ENCODE results near the gene CMTM1. TPM values are rescaled to one million over a fixed set of nuclear protein-coding genes. Genes with fewer than 3 reads are reported as not detected.
"Not testable (repeated sequence)": the region's sequence is repeated elsewhere in the genome, so short reads cannot be mapped to it uniquely, and the experiment has no call there.

CMTM1 gene
- total RNA-seq, 1 donor from 2014 or later, result 6.2 TPM

DNA sequence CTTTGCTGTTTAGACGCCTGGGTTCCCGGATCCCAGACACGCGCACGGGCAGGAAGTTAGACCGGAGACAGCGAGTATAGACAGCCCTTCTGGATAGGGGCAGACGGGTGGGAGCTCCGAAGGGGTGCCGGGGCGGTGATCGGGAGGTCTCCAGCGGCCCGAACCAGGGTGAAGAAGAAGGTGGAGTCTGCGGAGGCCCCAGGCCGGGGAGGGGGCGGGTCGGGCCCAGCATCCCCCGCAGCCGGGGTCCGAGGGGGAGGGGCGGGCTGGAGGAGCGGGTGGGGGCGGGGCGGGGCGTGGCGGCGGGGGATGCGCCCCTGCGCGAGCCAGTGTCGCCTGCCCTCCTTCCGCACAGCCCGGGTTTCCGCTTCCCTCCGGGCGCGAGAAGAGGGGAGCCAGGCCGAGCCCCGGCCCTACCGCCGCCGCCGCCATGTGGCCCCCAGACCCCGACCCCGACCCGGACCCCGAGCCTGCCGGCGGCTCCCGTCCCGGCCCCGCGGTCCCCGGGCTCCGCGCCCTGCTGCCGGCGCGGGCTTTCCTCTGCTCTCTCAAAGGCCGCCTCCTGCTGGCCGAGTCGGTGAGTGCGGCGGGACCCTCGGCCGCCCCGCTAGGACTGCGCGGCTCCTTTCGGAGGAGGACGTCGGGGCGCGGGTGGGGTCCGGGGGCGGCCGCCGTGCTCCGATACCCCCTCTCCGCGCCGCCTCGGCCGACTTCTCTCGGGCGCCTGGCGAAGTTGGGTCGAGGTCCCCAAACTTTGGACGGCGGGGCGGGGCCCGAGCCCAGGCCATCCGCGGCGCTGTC is 38.3 kb downstream of the CMTM1 start, which contains the start of gene CMTM3:
CMTM3 (plus strand) TSS at position 329 of the 801 bp plus-strand sequence; CDS start at position 431, 102 bp downstream.
- peak; percentile 86 for DNase-seq (ENCODE audit: low spot score)
- peak; percentile 58 for ATAC-seq
- intact Hi-C loops (cut with DNase I), result loop anchor here (5.0 kb wide), 1 partner anchor 197 kb away; no protein-coding TSS in a partner anchor

DNA sequence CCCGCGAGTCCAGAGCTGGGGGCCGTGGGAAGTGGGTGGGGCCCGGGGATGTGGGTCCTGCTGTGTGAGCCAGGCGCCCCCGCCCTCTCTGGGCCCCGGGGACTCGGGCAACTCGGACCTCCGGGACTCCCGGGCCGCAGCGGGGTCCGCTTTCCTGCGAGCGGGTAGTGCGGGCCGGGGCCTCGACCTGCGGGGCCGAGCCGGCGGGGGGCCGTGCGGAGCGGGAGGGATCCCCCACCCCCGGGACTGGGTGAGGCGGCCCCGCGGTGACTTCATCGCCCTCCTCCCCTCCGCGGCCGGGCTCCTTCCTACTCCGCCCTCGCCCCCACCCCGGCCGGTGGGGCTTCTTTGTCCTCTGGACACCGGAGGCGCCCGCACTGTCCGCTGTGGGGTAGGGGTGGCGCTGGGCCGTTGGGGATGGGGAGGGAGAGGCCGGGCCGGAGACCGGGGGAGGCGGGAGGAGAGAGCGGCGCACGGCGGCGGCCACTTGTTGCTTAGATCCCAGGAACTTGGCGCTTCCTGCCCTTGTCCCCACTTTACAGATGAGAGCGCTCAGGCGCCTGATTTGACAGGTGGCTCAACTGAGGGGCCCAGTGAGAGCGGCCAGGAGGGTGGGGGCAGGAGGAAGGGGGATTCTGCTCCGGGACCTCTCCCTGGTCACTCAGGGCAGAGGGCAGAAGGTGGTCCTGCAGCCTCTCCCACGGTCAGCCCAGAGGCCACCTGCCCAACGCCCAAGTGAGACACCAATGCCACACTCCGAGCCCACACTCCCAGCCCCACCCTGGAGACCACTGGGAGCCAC is 39.1 kb downstream of the CMTM1 start:
- intact Hi-C loops (cut with DNase I), result no loop called here
- ATAC-seq (peak; percentile 49), DNase-seq (ENCODE audit: low spot score) (peak; percentile 75)

DNA sequence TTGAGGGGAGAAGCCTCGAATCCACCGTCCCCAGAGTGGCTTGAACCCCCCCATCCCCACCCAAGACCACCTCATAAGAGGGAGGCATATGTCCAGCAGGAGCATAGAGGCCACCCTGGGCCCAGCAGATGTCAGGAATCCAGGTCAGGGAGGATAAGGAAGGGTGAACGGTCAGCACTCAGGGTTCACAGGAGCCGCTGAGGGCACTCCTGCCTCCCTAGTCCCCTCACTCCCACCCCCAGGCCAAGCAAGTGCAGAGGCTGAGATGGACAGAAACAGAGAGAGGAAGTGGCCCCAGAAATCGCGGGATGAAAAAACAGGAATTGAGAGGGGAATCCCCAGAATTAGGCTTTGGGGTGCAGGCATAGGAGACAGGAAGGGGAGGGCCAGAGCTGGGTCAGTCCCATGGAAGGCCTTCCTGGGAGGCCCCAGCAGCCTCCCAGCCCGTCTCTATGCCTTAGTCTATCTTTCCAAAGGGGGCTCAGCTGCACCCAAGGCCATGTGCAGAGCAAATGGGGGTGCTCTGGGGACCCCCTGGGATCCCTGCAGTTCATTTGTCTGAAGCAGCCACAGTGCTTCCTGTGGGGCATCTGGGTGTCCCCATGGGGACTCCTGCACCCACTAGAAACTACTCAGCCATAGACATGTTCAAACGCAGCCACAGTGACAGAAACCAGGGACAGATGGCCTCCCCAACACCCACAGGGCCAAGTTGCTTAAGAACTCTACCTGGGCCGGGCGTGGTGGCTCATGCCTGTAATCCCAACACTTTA is 39.9 kb downstream of the CMTM1 start:
- ATAC-seq, result peak; percentile 1
- intact Hi-C loops (cut with DNase I), result no loop called here

DNA sequence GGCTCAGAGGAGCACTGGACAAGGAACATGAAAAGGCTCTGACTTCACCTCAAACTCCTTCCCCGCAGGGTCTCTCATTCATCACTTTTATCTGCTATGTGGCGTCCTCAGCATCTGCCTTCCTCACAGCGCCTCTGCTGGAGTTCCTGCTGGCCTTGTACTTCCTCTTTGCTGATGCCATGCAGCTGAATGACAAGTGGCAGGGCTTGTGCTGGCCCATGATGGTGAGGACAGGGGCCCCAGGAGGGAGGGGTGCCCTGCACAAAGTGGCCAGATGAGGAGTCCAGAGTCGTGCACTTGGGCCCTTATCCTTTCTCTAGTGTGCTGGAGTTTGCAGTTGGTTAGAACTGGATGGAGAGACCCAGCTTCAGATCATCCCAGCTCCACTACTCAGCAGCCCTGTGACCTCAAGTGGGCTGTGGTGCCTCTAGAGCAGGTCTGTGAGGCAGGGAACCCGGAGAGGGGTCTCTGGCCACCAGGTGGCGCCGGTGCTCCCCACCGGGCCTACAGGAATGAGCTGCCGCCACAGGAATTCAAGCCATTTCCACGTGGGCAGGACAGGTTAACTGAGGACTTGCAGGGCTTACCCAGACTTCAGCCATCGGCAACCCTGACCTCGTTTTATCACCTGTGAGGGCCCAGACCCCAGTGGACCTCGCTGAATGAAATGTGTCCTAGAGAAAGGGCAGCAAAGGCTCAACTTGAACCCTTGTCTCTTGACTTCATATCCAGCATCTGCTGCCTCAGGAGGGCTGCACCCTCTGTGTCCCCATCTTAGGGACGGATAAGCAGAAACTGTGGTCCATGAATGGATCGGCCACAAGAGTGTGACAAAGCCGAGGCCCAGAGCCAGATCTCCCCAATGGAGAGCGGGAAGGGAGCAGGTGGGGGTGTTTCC is 42.3 kb downstream of the CMTM1 start:
- intact Hi-C loops (cut with DNase I), result no loop called here
- peak; percentile 70 for ATAC-seq
- DNase-seq (ENCODE audit: low spot score), result peak; percentile 92

More for the DNA sequence above, 39.9 kb downstream of the CMTM1 start:
- no peak for DNase-seq (ENCODE audit: low spot score)

DNA sequence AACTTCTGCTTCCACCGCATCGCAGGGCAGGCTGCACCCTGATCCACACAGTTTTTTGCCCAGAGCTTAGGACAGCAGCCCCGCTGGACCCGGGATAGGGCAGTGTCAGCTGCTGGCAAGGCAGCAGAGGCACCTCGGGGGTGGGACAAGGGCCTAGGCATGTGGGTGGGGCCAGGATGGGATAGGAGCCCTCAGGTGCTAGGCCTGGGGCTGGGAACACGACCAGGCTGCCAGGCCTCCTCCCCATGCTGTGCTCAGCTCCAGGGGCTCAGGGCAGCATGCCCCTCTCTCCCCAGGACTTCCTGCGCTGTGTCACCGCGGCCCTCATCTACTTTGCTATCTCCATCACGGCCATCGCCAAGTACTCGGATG is 42.9 kb downstream of the CMTM1 start:
- intact Hi-C loops (cut with DNase I), result no loop called here
- DNase-seq (ENCODE audit: low spot score) (no peak), ATAC-seq (no peak)

DNA sequence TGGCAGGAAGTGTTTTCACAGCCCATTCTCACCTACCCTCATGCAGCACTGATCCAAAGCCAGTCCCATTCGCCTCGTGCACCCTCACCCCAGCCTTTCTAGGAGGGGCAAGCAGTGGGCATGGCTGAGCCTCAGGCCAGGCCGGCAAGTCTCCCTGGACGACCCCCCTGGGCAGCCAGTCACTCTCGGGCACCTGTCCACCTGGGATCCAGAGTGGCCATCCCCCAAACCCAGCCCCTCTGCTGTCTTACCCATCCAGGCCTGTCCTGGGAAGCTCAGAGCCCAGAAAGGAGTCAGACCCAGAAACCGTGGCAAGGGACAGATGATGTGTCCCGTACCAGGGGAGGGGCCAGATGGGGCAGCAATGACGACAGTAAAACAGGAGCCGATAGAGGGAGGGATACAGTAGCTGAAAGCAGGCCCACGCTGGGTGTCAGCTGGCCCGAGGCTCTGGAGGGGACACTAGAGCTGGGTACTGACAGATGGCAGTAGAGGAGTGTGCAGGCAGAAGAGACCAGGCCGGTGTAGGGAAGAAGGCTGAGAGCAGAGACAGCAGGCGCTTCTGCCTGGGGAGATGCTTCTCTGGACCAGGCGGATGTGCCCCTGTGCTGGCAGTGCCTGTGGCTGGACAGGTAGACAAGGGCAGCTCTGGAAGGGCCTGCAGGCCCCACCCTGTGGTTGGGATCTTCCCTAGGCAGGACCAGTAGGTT is 44.0 kb downstream of the CMTM1 start:
- no peak for DNase-seq (ENCODE audit: low spot score)
- intact Hi-C loops (cut with DNase I), result loop anchor here (5.0 kb wide), 1 partner anchor 117 kb away; no protein-coding TSS in a partner anchor

DNA sequence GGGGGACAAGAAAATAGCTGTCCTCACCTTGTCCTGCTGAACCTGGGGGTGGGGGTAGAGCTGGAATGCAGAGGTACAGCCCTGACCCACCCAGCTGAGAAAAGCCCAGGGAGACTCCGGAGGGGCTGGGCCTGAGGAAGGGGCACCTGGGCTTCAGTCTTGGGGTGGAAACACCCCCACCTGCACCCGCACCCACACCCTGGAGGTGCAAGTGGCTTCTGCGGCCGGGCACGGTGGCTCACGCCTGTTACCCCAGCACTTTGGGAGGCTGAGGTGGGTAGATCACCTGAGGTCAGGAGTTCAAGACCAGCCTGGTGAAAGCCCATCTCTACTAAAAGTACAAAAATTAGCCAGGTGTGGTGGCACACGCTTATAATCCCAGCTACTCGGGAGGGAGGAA is 45.7 kb downstream of the CMTM1 start:
- intact Hi-C loops (cut with DNase I), result loop anchor here (5.0 kb wide), 1 partner anchor 115 kb away; no protein-coding TSS in a partner anchor
- not testable (repeated sequence) for DNase-seq (ENCODE audit: low spot score)

More for the DNA sequence above, 44.0 kb downstream of the CMTM1 start:
- no peak for ATAC-seq

DNA sequence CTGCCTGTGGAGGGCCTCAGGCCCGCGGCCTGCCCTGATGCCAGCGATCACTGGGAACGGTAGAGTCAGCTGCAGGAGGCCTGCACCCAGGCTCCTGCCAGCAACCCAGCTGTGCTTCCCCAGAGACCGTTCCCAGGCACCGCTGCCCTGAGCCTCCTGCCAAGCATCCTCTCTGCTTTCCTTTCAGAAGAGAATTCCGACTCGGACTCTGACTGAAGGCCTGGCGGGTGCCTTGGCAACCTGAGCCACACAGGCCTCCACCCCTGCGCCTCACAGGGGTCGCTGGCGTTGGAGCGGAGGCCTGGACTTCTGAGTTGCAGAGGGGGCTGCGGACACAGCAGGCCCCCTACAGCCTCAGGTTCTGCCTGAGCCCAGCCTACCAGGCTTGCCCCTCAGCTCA is 46.2 kb downstream of the CMTM1 start:
- no peak for ATAC-seq
- intact Hi-C loops (cut with DNase I), result loop anchor here (5.0 kb wide), 1 partner anchor 115 kb away; no protein-coding TSS in a partner anchor

More for the DNA sequence above, 45.7 kb downstream of the CMTM1 start:
- not testable (repeated sequence) for ATAC-seq

DNA sequence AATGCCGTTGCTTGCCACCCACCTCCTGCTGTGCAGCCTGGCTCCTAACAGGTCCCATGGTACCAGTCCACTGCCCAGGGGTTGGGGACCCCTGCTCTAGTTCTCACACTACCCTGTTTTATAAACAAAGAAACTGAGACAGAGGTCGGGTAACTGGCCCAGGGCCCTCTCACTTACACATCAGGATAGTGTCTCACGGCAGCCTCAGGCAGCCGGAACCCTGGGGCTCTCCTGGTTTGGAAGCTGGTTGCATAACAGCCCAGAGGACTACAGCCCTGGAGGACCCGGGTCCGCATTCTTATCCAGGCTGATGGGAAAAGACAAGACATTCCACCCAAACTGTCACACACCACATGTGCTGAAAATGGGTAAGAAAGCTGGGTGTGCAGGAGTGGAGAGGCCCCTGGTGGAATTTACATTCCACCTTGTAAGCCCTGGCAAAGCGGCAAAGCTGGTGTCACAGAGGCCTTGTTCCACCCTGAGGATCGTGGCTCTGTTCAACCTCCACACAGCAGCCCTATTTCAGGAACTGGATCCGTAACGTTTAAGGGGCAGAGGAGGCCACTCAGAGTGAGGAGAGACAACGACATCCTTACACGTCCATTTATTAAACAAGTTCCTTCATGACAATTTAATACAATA is 48.0 kb downstream of the CMTM1 start:
- intact Hi-C loops (cut with DNase I), result loop anchor here (5.0 kb wide), 1 partner anchor 113 kb away; no protein-coding TSS in a partner anchor
- ATAC-seq, result no peak

More for the DNA sequence above, 46.2 kb downstream of the CMTM1 start:
- DNase-seq (ENCODE audit: low spot score), result no peak

DNA sequence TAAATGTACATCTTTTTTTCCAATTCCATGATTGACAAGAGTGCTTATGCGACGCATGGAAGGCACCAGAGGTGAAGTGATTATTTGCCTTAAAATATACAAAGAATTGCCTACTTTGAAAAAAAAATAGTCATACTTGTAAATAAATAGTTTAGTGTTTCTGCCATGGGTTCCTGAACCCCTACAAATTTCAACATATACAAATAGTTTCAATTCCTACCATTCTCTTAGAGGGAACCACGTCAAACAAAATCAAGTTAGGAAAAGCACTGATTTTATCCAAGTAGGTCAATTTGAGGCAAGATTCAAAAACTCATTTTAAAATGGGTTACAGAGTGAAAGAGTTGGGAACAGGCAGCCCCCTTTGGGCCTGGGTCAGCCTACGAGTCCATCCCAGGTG is 49.9 kb downstream of the CMTM1 start:
- no peak for DNase-seq (ENCODE audit: low spot score)
- no peak for ATAC-seq
- intact Hi-C loops (cut with DNase I), result no loop called here

More for the DNA sequence above, 48.0 kb downstream of the CMTM1 start:
- DNase-seq (ENCODE audit: low spot score), result no peak

DNA sequence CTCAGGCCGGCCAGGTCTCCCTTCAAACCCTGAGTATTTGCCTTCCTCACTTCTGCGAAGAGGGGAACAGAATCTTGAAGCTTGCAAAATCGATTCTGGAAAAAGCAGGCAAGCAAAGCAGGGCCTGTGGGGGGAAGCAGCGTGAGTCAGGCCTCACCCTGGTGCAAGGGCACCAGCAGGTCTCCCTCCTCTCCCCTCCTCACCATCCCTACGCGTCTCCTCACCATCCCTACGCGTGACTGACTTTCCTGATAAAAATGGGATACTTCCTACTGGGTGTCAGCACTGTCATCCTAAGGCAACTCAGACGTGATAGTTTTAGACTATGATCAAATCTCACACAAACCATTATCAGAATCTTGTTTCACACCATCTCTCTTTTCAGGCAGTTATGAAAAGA is 50.4 kb downstream of the CMTM1 start:
- no peak for DNase-seq (ENCODE audit: low spot score)
- intact Hi-C loops (cut with DNase I), result no loop called here
- no peak for ATAC-seq

DNA sequence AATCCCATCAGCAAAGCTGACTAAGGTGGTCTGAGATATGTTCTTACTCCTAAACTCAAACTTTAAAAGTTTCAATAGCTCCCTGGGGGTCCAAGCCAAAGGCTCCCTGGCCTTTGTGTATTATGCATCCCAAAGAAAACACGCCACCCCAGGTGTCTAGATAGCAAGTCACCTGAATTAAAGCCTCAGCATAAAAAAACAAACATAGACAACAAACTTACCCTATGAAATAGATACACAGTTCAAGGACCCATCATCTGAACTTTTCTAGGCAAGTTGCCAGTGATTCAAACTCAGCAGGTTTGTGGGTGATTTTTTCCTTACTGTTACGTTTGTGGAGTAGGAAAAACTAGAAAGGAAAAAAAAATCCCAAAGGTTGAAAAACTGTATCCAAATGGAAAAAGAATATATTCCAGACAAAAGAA is 50.8 kb downstream of the CMTM1 start:
- no peak for ATAC-seq

DNA sequence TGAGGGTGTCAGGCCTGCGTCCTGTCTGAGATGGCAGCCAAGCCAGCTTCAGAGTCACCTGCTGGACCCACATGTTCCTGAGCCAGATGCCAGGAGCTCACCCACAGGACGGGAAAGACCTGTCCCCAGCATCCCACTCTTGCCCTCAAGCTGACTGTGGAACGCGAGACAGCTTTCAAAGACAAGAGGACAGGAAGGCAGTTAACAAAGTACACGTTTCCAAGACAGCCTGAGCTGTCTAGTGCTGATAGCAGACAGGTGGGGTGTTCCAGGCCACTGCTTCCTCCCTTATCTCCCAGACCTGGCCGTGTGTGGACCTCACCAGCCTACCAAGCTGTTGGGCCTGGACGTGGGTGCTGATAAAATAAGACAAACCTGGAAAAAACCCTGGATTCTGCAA is 51.5 kb downstream of the CMTM1 start:
- no peak for ATAC-seq
- intact Hi-C loops (cut with DNase I), result no loop called here
- no peak for DNase-seq (ENCODE audit: low spot score)

More for the DNA sequence above, 50.8 kb downstream of the CMTM1 start:
- intact Hi-C loops (cut with DNase I), result no loop called here
- no peak for DNase-seq (ENCODE audit: low spot score)

DNA sequence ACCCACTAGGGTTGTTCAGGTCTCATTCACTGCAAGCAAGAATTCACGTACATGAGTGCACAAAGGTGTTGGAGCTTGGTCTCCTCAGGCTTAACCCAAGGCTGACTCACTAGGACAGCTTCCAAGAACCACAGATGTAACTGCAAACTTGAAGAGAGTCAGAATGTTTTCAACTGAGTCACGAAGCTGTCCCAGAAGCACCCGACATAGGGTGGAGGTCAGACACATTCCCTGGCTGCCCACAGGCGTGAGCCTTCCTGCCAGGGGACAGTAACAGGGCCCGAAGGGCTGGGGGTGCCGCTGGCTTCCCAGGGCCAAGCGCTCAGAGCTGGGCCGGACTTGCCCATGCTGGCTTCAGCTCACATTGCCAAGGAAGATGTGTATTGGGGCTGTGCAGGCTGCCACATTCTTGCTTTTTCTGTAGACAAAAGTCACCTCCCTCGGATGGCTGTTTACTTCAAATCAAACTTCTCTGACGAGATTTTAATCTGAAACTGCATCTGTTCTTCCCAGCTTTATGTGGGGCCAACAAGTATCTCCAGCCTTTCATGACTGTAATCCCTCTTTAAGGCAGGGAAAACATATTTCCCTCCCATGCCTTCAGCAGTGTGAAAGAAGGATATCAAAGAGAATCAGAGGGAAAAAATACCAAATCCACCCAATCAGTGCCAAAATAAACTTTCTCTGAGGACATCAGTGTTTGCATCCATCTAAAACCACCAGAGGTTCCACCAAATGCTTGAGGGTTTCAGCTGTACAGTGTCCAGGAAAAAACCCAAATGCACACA is 52.5 kb downstream of the CMTM1 start:
- DNase-seq (ENCODE audit: low spot score), result no peak
- peak; percentile 68 for ATAC-seq
- intact Hi-C loops (cut with DNase I), result no loop called here

DNA sequence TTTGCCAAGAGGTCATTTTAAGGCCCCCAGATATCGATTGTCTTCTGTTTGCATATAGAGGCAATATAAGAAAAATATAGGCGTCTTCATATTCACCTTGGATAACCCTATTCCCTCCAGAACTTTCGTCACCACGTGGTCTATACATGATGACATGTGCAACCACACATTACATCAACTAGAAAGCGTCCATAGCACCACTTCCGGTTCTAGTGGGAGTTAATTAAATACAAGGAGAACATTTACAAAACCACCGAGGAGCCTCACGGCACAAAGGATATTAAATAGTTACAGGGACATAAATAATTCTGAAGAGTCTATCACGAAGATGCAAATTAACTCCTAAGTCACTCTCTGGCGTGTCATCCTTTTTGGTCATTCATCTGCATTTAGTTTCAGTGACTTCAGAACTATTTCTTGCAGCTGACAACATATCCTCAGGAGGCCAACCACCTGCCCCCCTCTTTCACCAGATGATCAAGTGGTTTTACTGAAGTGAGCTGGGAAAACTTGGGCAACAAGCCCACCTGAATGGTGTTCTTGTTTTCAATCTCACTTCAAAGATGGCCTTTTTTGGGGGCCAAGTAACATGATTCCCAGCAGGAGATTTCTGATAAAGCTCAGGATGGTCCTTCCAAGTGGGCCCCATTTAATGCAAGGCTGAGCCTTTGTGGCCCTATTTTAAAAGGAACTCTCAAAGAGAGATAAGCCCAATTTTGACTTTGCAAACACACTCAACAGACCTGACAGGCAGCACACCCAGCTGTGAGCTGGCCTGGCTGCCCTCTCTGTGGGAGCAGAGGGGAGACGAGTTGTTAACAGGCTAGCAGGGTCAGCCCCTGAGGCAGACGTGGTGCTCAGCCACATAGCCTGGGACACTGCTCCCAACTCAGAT is 53.5 kb downstream of the CMTM1 start:
- no peak for DNase-seq (ENCODE audit: low spot score)
- intact Hi-C loops (cut with DNase I), result no loop called here
- ATAC-seq, result peak; percentile 14

Measured in sciatic nerve (tissue), 2 donors.